Tibial artery (tissue), 4 donors: ENCODE data around the gene MED25.

Experiments
- DNase-seq, 2 donors: peaks; one replicate each; pipeline ENCODE4 v3.0.0-alpha.2; 2019
- H3K27ac ChIP-seq, 2 donors: fragments of 200-600 bp; sonication (generic) in 1 of 2; 1 replicate in 1 of 2; 2 replicates in 1 of 2; pipeline ENCODE4 v1.5.1; 2018 to 2019; ENCODE audit warnings: mild to moderate bottlenecking in 1 of 2
- H3K27me3 ChIP-seq, 2 donors: fragments of 200-600 bp; sonication (generic) in 1 of 2; one replicate each; pipeline versions ENCODE4 v1.5.1 to v1.6.0; 2016 to 2019
- H3K36me3 ChIP-seq, 3 donors: fragments of 200-600 bp; sonication (generic) in 2 of 3; one replicate each; pipeline ENCODE4 v1.5.1; 2016 to 2019; ENCODE audit warnings: mild to moderate bottlenecking in 2 of 3
- H3K4me1 ChIP-seq, 4 donors: fragments of 200-600 bp; sonication (generic) in 2 of 4; 1 replicate in 3 of 4; 2 replicates in 1 of 4; pipeline ENCODE4 v1.5.1; 2016 to 2019
- H3K4me3 ChIP-seq, 2 donors: fragments of 200-600 bp; sonication (generic) in 1 of 2; 1 replicate in 1 of 2; 2 replicates in 1 of 2; pipeline ENCODE4 v1.5.1; 2018 to 2019; ENCODE audit warnings: mild to moderate bottlenecking in 2 of 2
- H3K9me3 ChIP-seq, 3 donors: fragments of 200-600 bp; sonication (generic) in 1 of 3; one replicate each; pipeline ENCODE4 v1.5.1; 2016 to 2019
- intact Hi-C: fragments of 100-400 bp; cut with DNase I; formaldehyde crosslinking; loops from one replicate; pipeline ENCODE4 v1.15.0; 2023; ENCODE audit warnings: low total_unique reads
- TF ChIP-seq, protein P1 (sequence below), 2 experiments: fragments of 200-600 bp in 1 of 2; fragments of 450-650 bp in 1 of 2; IDR thresholded peaks; one replicate each; pipeline ENCODE4 v1.5.1; 2017 to 2019; ENCODE audit warnings: antibody characterized with exemption in 2 of 2, mild to moderate bottlenecking in 1 of 2, moderate library complexity in 1 of 2

Gene MED25

DNA sequence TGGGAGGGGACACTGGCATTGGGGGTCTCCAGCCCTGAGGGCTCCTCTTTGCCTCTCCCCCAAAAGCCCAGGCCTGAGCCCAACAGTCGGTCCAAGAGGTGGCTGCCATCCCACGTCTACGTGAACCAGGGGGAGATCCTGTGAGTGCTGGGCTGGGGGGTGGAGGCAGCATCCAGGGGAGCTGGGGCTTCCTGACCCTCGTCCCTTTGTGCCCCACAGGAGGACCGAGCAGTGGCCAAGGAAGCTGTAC is 39.7 kb downstream of the MED25 start:
- H3K36me3 ChIP-seq = peaks cover 39 to 86% (median 78%) of the 10 kb centered on the region in 3 donors
- H3K27me3 ChIP-seq = no peaks in the 10 kb centered on the region
- no peaks in the 10 kb centered on the region for H3K9me3 ChIP-seq
- TF ChIP-seq, protein P1, sequence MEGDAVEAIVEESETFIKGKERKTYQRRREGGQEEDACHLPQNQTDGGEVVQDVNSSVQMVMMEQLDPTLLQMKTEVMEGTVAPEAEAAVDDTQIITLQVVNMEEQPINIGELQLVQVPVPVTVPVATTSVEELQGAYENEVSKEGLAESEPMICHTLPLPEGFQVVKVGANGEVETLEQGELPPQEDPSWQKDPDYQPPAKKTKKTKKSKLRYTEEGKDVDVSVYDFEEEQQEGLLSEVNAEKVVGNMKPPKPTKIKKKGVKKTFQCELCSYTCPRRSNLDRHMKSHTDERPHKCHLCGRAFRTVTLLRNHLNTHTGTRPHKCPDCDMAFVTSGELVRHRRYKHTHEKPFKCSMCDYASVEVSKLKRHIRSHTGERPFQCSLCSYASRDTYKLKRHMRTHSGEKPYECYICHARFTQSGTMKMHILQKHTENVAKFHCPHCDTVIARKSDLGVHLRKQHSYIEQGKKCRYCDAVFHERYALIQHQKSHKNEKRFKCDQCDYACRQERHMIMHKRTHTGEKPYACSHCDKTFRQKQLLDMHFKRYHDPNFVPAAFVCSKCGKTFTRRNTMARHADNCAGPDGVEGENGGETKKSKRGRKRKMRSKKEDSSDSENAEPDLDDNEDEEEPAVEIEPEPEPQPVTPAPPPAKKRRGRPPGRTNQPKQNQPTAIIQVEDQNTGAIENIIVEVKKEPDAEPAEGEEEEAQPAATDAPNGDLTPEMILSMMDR (IDR thresholded peaks at IDR 0.05) = no peak
- no peak overlapping the region for H3K27ac ChIP-seq
- H3K4me1 ChIP-seq = peaks cover 0 to 23% (median 11%) of the 10 kb centered on the region in 4 donors
- no peak overlapping the region for H3K4me3 ChIP-seq
- intact Hi-C loops = no loop called here
- no peak for DNase-seq

DNA sequence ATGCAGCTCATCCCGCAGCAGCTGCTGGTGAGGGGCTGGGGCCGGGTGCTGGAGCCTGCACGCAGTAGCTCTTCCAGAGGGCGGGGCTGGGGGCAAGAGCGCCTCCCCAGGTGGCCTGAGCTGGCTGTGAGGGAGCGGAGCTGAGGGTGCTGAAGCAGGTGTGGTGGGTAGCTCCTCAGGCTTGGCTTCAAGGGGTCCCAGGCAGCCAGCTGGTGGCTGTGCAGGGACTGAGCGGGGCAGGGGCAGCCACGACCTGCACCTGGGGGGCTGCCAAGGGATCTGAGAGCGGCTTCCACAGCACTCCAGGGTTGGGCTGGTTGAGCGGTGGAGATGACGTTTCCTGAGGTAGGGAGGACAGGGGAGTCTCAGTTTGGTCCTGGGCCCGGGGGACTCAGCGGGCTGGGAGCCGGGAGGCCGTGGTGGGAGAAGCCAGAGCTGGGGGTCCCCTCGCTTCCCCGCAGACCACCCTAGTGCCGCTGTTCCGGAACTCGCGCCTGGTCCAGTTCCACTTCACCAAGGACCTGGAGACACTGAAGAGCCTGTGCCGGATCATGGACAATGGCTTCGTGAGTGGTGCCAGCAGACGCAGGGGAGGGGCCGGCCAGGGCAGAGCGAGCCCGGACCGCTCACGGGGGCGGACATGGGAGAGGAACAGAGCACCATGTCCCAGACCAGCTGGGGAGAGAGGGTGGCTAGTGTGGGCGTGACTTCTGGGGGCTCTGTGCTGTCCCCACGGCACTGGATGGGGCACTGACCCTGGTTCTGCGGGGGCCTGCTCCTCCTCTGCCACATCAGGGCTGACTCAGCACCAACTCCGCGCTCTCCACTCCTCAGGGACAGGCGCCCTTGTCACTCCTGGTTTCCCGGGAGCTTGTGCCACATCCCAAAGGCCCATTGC is 40.2 kb downstream of the MED25 start:
- H3K4me1 ChIP-seq = peaks cover 0 to 17% (median 5%) of the 10 kb centered on the region in 4 donors
- H3K27ac ChIP-seq = no peak overlapping the region
- H3K36me3 ChIP-seq = peaks cover 39 to 92% (median 84%) of the 10 kb centered on the region in 3 donors
- DNase-seq = no peak
- intact Hi-C loops = no loop called here
- no peaks in the 10 kb centered on the region for H3K27me3 ChIP-seq
- TF ChIP-seq, protein P1 (IDR thresholded peaks at IDR 0.05) = no peak
- no peaks in the 10 kb centered on the region for H3K9me3 ChIP-seq
- no peak overlapping the region for H3K4me3 ChIP-seq

- Histone ChIP-seq H3K27me3 (no peaks in the 10 kb centered on the region), H3K4me3 (no peak overlapping the region), H3K36me3 (peaks cover 34 to 100% (median 85%) of the 10 kb centered on the region in 3 donors), H3K4me1 (peaks cover 0 to 7% (median 2%) of the 10 kb centered on the region in 4 donors), H3K27ac (no peak overlapping the region), H3K9me3 (no peaks in the 10 kb centered on the region)
- intact Hi-C loops = loop anchor here (10.0 kb wide), 1 partner anchor 95 kb away; the partner anchor contains the start of genes AP2A1 and TSKS
- no peak for DNase-seq
- TF ChIP-seq, protein P1 (IDR thresholded peaks at IDR 0.05) = no peak
Observed at GRCh38 chr19:49859682-49860335, 41.7 kb downstream of the MED25 start.

- H3K4me1 ChIP-seq = peaks cover 0 to 11% (median 8%) of the 10 kb centered on the region in 4 donors
- TF ChIP-seq, protein P1 (IDR thresholded peaks at IDR 0.05) = no peak
- peak overlapping the region; percentile 26 to 41 for H3K27ac ChIP-seq
- no peaks in the 10 kb centered on the region for H3K9me3 ChIP-seq
- intact Hi-C loops = loop anchor here (10.0 kb wide), 1 partner anchor 96 kb away; the partner anchor contains the start of genes AP2A1 and TSKS
- no peaks in the 10 kb centered on the region for H3K27me3 ChIP-seq
- H3K4me3 ChIP-seq = no peak overlapping the region
- H3K36me3 ChIP-seq = peaks cover 28 to 96% (median 78%) of the 10 kb centered on the region in 3 donors
- DNase-seq = peak in 1 of 2 donors; percentile 16
Observed at GRCh38 chr19:49860336-49861102, 42.4 kb downstream of the MED25 start.

DNA sequence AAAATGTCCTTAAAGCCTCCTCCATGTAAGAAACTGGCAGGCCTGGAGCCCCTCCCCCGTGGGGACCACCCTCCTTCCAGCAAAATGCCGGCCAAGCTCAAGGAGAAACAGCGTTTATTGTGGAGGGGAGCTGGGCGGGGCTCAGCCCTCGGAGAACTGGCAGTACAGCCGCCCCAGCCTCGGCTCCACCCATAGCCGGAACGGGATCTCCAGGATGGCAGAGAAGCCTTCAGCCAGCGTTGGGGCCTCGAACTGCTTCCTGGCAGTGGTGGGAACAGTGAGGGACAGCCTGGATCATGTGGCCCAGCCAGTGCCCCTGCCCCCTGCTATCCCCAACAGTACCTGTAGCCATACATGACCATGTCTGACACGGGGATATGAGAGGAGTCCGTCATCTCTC is 43.0 kb downstream of the MED25 start:
- peaks cover 28 to 90% (median 72%) of the 10 kb centered on the region in 3 donors for H3K36me3 ChIP-seq
- no peak for DNase-seq
- no peaks in the 10 kb centered on the region for H3K9me3 ChIP-seq
- peaks cover 0 to 17% (median 14%) of the 10 kb centered on the region in 4 donors for H3K4me1 ChIP-seq
- H3K27me3 ChIP-seq = no peaks in the 10 kb centered on the region
- H3K4me3 ChIP-seq = no peak overlapping the region
- peak overlapping the region; percentile 26 to 41 for H3K27ac ChIP-seq
- intact Hi-C loops = loop anchor here (10.0 kb wide), 1 partner anchor 96 kb away; the partner anchor contains the start of genes AP2A1 and TSKS
- TF ChIP-seq, protein P1 (IDR thresholded peaks at IDR 0.05) = no peak
